ENCODE results near the gene SLC1A3. TPM values are rescaled to one million over a fixed set of nuclear protein-coding genes. Genes with fewer than 3 reads are reported as not detected.
"Not testable (repeated sequence)": the region's sequence is repeated elsewhere in the genome, so short reads cannot be mapped to it uniquely, and the experiment has no call there.

Gene SLC1A3
- polyA plus RNA-seq, 3 donors: 2.4 to 3.5 (median 2.6) TPM

DNA sequence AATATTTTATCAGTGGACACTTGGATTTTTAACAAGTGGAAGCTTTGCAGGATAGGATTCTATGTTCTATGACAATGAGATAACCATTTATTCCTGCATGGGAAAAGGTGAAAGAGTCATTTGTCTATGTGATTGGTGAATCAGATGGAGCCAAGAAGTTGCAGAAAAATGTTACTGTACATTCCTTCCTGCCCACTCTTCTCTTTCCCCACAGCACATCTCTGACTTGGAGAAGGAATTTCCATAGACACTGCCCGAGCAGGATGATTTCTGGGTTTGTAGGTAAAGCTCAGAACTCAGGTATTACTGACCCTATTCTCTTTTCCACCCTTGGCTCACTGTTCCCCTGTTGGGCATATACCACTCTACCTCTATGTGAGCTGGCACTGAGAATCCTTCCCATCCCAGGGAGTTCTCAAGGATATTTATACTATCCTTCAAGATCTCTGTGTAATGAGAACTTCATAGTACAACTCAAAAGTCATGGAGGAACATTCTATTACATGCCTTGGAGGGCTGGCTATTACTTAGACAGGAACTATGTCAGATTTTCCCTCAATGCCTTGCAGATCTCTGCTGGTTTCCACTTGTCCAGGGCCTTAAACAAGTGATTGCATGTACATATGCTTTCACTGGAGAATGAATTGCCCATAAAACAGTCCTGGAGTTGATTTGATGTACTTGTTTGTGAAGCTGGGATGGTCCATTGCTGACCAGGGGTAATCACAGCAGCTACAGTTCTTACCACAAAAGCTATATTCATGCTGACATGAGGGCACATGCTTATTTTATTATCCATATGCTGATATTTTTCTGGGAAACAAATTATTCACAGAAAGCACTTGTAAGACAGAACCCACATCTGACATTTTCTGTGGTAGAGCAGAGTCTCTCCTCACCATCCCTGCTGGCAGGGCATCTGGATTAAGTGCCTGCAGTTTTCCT, 24.1 kb downstream of the SLC1A3 start:
- DNase-seq (ENCODE audit: low read depth in 3 of 3, low spot score in 2 of 3): no peak

GRCh38 chr5:36631154-36631553, 24.7 kb downstream of the SLC1A3 start:
- DNase-seq (ENCODE audit: low read depth in 3 of 3, low spot score in 2 of 3): no peak

GRCh38 chr5:36631620-36632362, 25.4 kb downstream of the SLC1A3 start:
- no peak for DNase-seq (ENCODE audit: low read depth in 3 of 3, low spot score in 2 of 3)

GRCh38 chr5:36632363-36632664, 25.9 kb downstream of the SLC1A3 start:
- DNase-seq (ENCODE audit: low read depth in 3 of 3, low spot score in 2 of 3): no peak

DNA sequence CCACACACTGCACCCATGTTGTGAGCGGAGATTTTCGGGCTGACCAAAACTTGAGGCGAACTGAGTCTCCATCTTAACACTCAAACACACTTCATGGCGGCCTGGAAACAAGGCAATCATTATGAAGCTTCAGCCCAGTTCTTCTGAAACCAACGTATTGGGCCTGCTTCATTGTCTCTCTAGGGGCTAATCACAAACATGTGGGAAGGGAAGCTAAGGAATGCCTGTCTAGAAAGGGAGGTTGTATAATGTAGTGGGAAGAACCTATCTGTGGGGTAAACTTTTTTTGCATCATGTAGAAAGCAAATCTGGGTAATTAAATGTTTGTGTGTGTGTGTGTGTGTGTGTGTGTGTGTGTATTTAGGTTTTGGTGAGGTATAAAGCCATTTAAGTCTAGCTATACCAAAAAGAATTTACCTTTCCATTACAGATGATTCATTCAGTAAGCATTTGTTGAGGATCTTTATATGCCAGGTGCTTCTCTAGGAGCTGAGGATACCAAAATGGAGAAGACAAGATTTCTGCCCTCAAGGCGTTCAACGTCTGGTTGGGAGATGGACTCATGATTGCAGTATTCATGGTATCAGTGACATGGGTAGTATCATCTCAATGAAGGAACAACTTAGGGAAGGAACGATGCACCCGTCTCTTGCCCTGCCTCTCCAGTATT, 29.4 kb downstream of the SLC1A3 start:
- no peak for DNase-seq (ENCODE audit: low read depth in 3 of 3, low spot score in 2 of 3)

GRCh38 chr5:36637101-36637500, 30.7 kb downstream of the SLC1A3 start:
- DNase-seq (ENCODE audit: low read depth in 3 of 3, low spot score in 2 of 3): no peak

GRCh38 chr5:36637516-36637915, 31.1 kb downstream of the SLC1A3 start:
- DNase-seq (ENCODE audit: low read depth in 3 of 3, low spot score in 2 of 3): no peak

DNA sequence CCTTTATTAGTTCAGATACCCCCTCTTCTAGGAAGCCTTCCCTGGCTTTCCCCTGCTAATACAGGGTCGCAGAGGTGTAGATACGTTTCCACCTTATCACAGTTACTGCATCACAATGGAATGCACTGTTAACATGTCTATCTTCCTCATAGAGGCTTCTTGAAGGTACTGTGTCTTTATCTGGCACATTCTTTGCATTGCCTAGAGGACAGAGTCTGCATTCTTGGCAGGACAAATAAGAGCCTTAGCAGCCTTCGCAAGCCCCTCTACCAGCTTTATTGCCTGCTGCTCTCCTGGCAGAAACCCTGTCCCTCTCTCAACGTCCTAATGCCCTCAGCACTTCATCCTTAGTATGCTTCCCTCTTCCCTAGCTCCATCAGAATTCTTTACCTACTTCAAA, 31.6 kb downstream of the SLC1A3 start:
- DNase-seq (ENCODE audit: low read depth in 3 of 3, low spot score in 2 of 3): no peak

GRCh38 chr5:36640949-36641348, 34.5 kb downstream of the SLC1A3 start:
- DNase-seq (ENCODE audit: low read depth in 3 of 3, low spot score in 2 of 3): no peak

DNA sequence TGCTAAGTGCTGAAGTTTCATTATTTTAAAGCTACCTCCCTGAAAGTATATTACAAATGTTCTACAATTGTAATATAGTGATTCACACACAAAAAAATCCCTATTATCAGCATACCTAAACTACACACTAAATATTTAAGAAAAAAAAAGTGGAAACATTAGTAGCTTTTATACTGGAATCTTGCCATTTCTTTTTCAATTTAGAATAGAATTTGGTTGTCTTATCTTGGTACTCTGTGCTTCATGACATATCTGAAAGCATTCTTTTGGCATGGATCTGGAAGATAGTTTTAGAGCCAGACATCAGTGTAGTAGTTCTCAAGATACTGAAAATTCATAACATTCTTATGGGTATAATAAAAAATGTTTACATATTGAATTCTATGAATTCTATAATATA, 35.0 kb downstream of the SLC1A3 start:
- DNase-seq (ENCODE audit: low read depth in 3 of 3, low spot score in 2 of 3): no peak

DNA sequence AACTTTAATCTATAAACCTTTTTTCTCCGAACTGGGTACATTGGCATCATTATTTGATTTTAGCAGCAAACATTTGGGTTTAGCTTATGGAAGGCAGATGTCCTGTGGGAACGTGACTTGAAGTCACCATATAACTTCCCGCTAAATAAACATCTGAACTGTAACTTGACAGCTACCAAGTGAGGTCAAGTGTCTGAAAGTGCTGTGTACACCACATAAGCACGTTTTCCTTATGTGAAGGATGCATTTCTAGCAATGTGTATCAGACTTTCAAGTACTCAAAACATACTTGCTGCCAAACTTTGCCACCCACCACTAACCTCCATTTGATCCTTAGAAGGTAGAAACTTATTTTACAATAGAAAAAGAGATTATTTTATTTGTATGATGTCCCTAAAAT, 35.7 kb downstream of the SLC1A3 start:
- no peak for DNase-seq (ENCODE audit: low read depth in 3 of 3, low spot score in 2 of 3)

- no peak for DNase-seq (ENCODE audit: low read depth in 3 of 3, low spot score in 2 of 3)
These were observed 36.8 kb downstream of the SLC1A3 start for GRCh38 chr5:36643162-36643561.

DNA sequence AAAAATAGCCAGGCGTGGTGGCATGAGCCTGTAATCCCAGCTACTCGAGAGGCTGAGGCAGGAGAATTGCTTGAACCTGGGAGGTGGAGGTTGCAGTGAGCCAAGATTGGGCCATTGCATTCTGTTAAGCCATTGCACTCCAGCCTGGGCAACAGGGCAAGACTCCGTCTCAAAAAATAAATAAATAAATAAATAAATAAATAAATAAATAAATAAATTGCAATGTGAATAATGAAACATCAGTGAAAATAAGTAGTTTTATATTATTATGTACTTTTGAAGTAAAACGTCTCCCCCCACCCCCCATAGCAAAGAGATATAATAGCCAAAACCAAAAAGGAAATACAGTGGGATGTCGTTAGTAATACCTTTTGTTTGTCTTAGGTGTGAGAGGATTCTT, 37.4 kb downstream of the SLC1A3 start:
- not testable (repeated sequence) for DNase-seq (ENCODE audit: low read depth in 3 of 3, low spot score in 2 of 3)

- DNase-seq (ENCODE audit: low read depth in 3 of 3, low spot score in 2 of 3): no peak
These were observed 38.3 kb downstream of the SLC1A3 start for GRCh38 chr5:36644727-36645126.

DNA sequence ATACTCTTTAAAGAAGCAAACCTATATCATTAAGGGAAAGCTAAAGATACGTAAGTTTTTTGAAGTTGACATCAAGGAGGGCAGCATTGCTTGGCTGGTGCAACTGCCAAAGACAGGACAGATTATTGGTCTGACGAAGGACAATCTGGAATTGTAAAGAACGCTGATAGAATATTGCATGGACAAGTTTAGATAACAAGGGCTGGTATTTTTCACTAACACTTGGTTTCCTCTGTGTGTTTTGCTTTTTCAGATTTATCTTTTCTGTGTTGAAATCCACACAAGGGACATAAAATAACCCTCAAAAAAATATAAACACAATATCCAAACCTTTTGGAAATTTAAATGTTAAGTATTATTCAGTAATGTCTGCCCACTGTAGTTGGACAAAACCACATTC, 39.7 kb downstream of the SLC1A3 start:
- DNase-seq (ENCODE audit: low read depth in 3 of 3, low spot score in 2 of 3): no peak

GRCh38 chr5:36646507-36647023, 40.2 kb downstream of the SLC1A3 start:
- DNase-seq (ENCODE audit: low read depth in 3 of 3, low spot score in 2 of 3): no peak

DNA sequence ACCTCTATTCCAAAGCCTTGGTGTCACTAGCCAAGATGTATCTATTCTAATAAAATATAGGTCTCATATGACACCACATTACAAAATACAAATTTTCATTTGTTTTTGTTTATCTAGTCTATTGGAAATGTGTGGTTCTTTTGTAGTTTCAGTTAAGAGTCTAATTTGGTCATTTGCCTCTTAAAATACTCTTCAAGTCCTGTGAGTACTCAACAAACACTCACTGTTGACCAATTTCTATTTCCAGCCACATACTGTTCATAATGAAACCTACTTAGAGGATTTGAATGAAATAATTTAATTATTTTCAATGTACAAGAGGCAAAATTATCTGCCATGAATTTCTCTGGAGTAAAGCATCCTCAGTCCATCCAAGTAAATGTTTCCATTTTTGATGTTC, 40.6 kb downstream of the SLC1A3 start:
- no peak for DNase-seq (ENCODE audit: low read depth in 3 of 3, low spot score in 2 of 3)

DNA sequence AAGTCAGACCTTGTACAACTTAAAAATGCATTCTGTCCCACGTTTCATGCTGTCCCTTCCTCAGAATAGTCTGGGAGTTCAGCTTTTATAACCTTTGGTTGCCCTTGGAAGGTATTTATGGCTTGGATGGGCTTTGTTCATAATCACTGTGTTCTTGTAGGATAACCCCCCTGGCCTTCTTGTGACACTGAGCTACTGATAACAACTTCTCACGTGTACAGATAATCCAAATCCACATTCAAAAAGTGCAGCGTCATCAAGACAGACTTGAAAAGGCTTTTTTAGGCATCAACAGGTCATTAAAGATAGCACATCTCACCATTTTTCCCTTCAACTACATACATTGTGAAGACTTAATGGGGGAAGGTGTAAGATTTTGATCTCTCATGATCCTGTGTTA, 42.0 kb downstream of the SLC1A3 start:
- DNase-seq (ENCODE audit: low read depth in 3 of 3, low spot score in 2 of 3): no peak

GRCh38 chr5:36651761-36652685, 45.6 kb downstream of the SLC1A3 start:
- no peak for DNase-seq (ENCODE audit: low read depth in 3 of 3, low spot score in 2 of 3)

- DNase-seq (ENCODE audit: low read depth in 3 of 3, low spot score in 2 of 3): no peak
These were observed 46.8 kb downstream of the SLC1A3 start for GRCh38 chr5:36653044-36653705.

All from right renal cortex interstitium (tissue), 3 donors.